Measurements from ENCODE around the gene VPS13D.
"Not testable (repeated sequence)": the region's sequence is repeated elsewhere in the genome, so short reads cannot be mapped to it uniquely, and the experiment has no call there.

VPS13D gene

GRCh38 chr1:12518931-12519692 is 289.3 kb downstream of the VPS13D start:
- Histone ChIP-seq H3K4me3 (ENCODE audit: low read length) (no peak overlapping the region), H3K27me3 (ENCODE audit: control insufficient read depth, low read length) (no peaks in the 10 kb centered on the region), H4K20me1 (ENCODE audit: control insufficient read depth, insufficient read depth, low read depth, low read length) (no peaks in the 10 kb centered on the region; the same call in 1 of the 2 replicates), H3K4me2 (ENCODE audit: low read length) (no peak overlapping the region), H3K9me2 (replicated peaks; ENCODE audit: control insufficient read depth, low read length) (no peaks in the 10 kb centered on the region), H3K36me3 (ENCODE audit: control insufficient read depth, low read length) (no peaks in the 10 kb centered on the region), H3K79me2 (ENCODE audit: control insufficient read depth, low read length) (no peaks in the 10 kb centered on the region), H3F3A (ENCODE audit: control insufficient read depth, insufficient read depth) (no peaks in the 10 kb centered on the region), H3K9me3 (ENCODE audit: control insufficient read depth, insufficient read depth, low read length) (no peaks in the 10 kb centered on the region), H3K4me1 (ENCODE audit: control insufficient read depth, low read length) (no peaks in the 10 kb centered on the region), H3K27ac (ENCODE audit: low read depth, low read length) (no peak overlapping the region)
- TF ChIP-seq CTCF (IDR thresholded peaks at IDR 0.05; ENCODE audit: low read depth, low read length, poor library complexity, severe bottlenecking) (no peak), EZH2phosphoT487 (IDR thresholded peaks at IDR 0.05; ENCODE audit: borderline replicate concordance, low read length) (no peak)

GRCh38 chr1:12519693-12520364 is 290.0 kb downstream of the VPS13D start:
- TF ChIP-seq CTCF (IDR thresholded peaks at IDR 0.05; ENCODE audit: low read depth, low read length, poor library complexity, severe bottlenecking) (no peak), EZH2phosphoT487 (IDR thresholded peaks at IDR 0.05; ENCODE audit: borderline replicate concordance, low read length) (no peak)
- H4K20me1 ChIP-seq (ENCODE audit: control insufficient read depth, insufficient read depth, low read depth, low read length): no peaks in the 10 kb centered on the region; the same call in 1 of the 2 replicates
- H3F3A ChIP-seq (ENCODE audit: control insufficient read depth, insufficient read depth): no peaks in the 10 kb centered on the region
- H3K9me2 ChIP-seq (replicated peaks; ENCODE audit: control insufficient read depth, low read length): no peaks in the 10 kb centered on the region
- H3K27me3 ChIP-seq (ENCODE audit: control insufficient read depth, low read length): no peaks in the 10 kb centered on the region
- no peaks in the 10 kb centered on the region for H3K36me3 ChIP-seq (ENCODE audit: control insufficient read depth, low read length)
- H3K79me2 ChIP-seq (ENCODE audit: control insufficient read depth, low read length): no peaks in the 10 kb centered on the region
- H3K4me1 ChIP-seq (ENCODE audit: control insufficient read depth, low read length): no peaks in the 10 kb centered on the region
- no peak overlapping the region for H3K4me2 ChIP-seq (ENCODE audit: low read length)
- H3K4me3 ChIP-seq (ENCODE audit: low read length): no peak overlapping the region
- H3K27ac ChIP-seq (ENCODE audit: low read depth, low read length): no peak overlapping the region
- no peaks in the 10 kb centered on the region for H3K9me3 ChIP-seq (ENCODE audit: control insufficient read depth, insufficient read depth, low read length)

- H3K27ac ChIP-seq (ENCODE audit: low read depth, low read length): no peak overlapping the region
- no peaks in the 10 kb centered on the region for H3K9me2 ChIP-seq (replicated peaks; ENCODE audit: control insufficient read depth, low read length)
- no peak overlapping the region for H3K4me2 ChIP-seq (ENCODE audit: low read length)
- no peaks in the 10 kb centered on the region for H3K27me3 ChIP-seq (ENCODE audit: control insufficient read depth, low read length)
- no peaks in the 10 kb centered on the region for H3K36me3 ChIP-seq (ENCODE audit: control insufficient read depth, low read length)
- no peaks in the 10 kb centered on the region for H3F3A ChIP-seq (ENCODE audit: control insufficient read depth, insufficient read depth)
- no peaks in the 10 kb centered on the region for H3K9me3 ChIP-seq (ENCODE audit: control insufficient read depth, insufficient read depth, low read length)
- no peak overlapping the region for H3K4me3 ChIP-seq (ENCODE audit: low read length)
- H4K20me1 ChIP-seq (ENCODE audit: control insufficient read depth, insufficient read depth, low read depth, low read length): no peaks in the 10 kb centered on the region; the same call in 1 of the 2 replicates
- TF ChIP-seq EZH2phosphoT487 (IDR thresholded peaks at IDR 0.05; ENCODE audit: borderline replicate concordance, low read length): no peak
- TF ChIP-seq CTCF (IDR thresholded peaks at IDR 0.05; ENCODE audit: low read depth, low read length, poor library complexity, severe bottlenecking): no peak
- H3K79me2 ChIP-seq (ENCODE audit: control insufficient read depth, low read length): no peaks in the 10 kb centered on the region
- H3K4me1 ChIP-seq (ENCODE audit: control insufficient read depth, low read length): no peaks in the 10 kb centered on the region
Observed at GRCh38 chr1:12521096-12521495, 291.3 kb downstream of the VPS13D start.

- H3K27ac ChIP-seq (ENCODE audit: low read depth, low read length); H3K4me3 ChIP-seq (ENCODE audit: low read length); H3K36me3 ChIP-seq (ENCODE audit: control insufficient read depth, low read length); H3F3A ChIP-seq (ENCODE audit: control insufficient read depth, insufficient read depth); H3K27me3 ChIP-seq (ENCODE audit: control insufficient read depth, low read length); H3K4me1 ChIP-seq (ENCODE audit: control insufficient read depth, low read length); H3K79me2 ChIP-seq (ENCODE audit: control insufficient read depth, low read length); H3K4me2 ChIP-seq (ENCODE audit: low read length); H3K9me2 ChIP-seq (replicated peaks; ENCODE audit: control insufficient read depth, low read length); H3K9me3 ChIP-seq (ENCODE audit: control insufficient read depth, insufficient read depth, low read length); H4K20me1 ChIP-seq (ENCODE audit: control insufficient read depth, insufficient read depth, low read depth, low read length): not testable (repeated sequence)
Observed at GRCh38 chr1:12522780-12523179, 292.9 kb downstream of the VPS13D start.

All from DOHH2 (cell line).